ENCODE results near the gene SLC22A4.
A peak's percentile ranks its signal among the peaks of the same experiment; 100 is the strongest.

Gene SLC22A4

GRCh38 chr5:132280371-132281240 is 13.6 kb upstream of the SLC22A4 start:
- DNase-seq (ENCODE audit: insufficient read length), result no peak
- TF ChIP-seq POLR2AphosphoS5 (IDR thresholded peaks at IDR 0.05; ENCODE audit: low read depth, low read length) (no peak), TAF1 (IDR thresholded peaks at IDR 0.05; ENCODE audit: borderline replicate concordance, low read depth, low read length) (no peak), POLR2A (IDR thresholded peaks at IDR 0.05; ENCODE audit: low read depth, low read length) (no peak)
- no peak for FAIRE-seq

- DNase-seq (ENCODE audit: insufficient read length), result no peak
- no peak for FAIRE-seq
Observed at GRCh38 chr5:132281856-132282614, 12.2 kb upstream of the SLC22A4 start.

GRCh38 chr5:132283423-132284043 is 10.7 kb upstream of the SLC22A4 start:
- TF ChIP-seq POLR2A (IDR thresholded peaks at IDR 0.05; ENCODE audit: low read depth, low read length) (no peak), POLR2AphosphoS5 (IDR thresholded peaks at IDR 0.05; ENCODE audit: low read depth, low read length) (no peak), TAF1 (IDR thresholded peaks at IDR 0.05; ENCODE audit: borderline replicate concordance, low read depth, low read length) (no peak)
- FAIRE-seq, result no peak
- DNase-seq (ENCODE audit: insufficient read length), result no peak

More at GRCh38 chr5:132281856-132282614, 12.2 kb upstream of the SLC22A4 start:
- TF ChIP-seq POLR2AphosphoS5 (IDR thresholded peaks at IDR 0.05; ENCODE audit: low read depth, low read length) (no peak), TAF1 (IDR thresholded peaks at IDR 0.05; ENCODE audit: borderline replicate concordance, low read depth, low read length) (no peak), POLR2A (IDR thresholded peaks at IDR 0.05; ENCODE audit: low read depth, low read length) (no peak)

- FAIRE-seq, result no peak
- TF ChIP-seq POLR2AphosphoS5 (IDR thresholded peaks at IDR 0.05; ENCODE audit: low read depth, low read length), result no peak
- no peak for TF ChIP-seq POLR2A (IDR thresholded peaks at IDR 0.05; ENCODE audit: low read depth, low read length)
- no peak for TF ChIP-seq TAF1 (IDR thresholded peaks at IDR 0.05; ENCODE audit: borderline replicate concordance, low read depth, low read length)
Observed at GRCh38 chr5:132289097-132289496, 5.1 kb upstream of the SLC22A4 start.

GRCh38 chr5:132291026-132291425 is 3.2 kb upstream of the SLC22A4 start:
- no peak for DNase-seq (ENCODE audit: insufficient read length)
- TF ChIP-seq TAF1 (IDR thresholded peaks at IDR 0.05; ENCODE audit: borderline replicate concordance, low read depth, low read length), result no peak
- no peak for TF ChIP-seq POLR2AphosphoS5 (IDR thresholded peaks at IDR 0.05; ENCODE audit: low read depth, low read length)
- TF ChIP-seq POLR2A (IDR thresholded peaks at IDR 0.05; ENCODE audit: low read depth, low read length), result no peak
- FAIRE-seq, result no peak

More at GRCh38 chr5:132289097-132289496, 5.1 kb upstream of the SLC22A4 start:
- no peak for DNase-seq (ENCODE audit: insufficient read length)

GRCh38 chr5:132293066-132293991 is 865 bp upstream of the SLC22A4 start:
- DNase-seq (ENCODE audit: insufficient read length) (peak; percentile 57), FAIRE-seq (peak; percentile 50)
- TF ChIP-seq POLR2AphosphoS5 (IDR thresholded peaks at IDR 0.05; ENCODE audit: low read depth, low read length), result 0 out of 2 replicates have a peak, but pooled peaks have one; percentile 23
- peak; percentile 70; the same call in 1 of the 2 replicates for TF ChIP-seq POLR2A (IDR thresholded peaks at IDR 0.05; ENCODE audit: low read depth, low read length)
- TF ChIP-seq TAF1 (IDR thresholded peaks at IDR 0.05; ENCODE audit: borderline replicate concordance, low read depth, low read length), result no peak

GRCh38 chr5:132294728-132295504 is 722 bp downstream of the SLC22A4 start:
- FAIRE-seq, result no peak
- TF ChIP-seq POLR2AphosphoS5 (IDR thresholded peaks at IDR 0.05; ENCODE audit: low read depth, low read length) (no peak), POLR2A (IDR thresholded peaks at IDR 0.05; ENCODE audit: low read depth, low read length) (no peak), TAF1 (IDR thresholded peaks at IDR 0.05; ENCODE audit: borderline replicate concordance, low read depth, low read length) (no peak)
- no peak for DNase-seq (ENCODE audit: insufficient read length)

GRCh38 chr5:132295505-132296411 is 1.6 kb downstream of the SLC22A4 start:
- FAIRE-seq, result no peak
- DNase-seq (ENCODE audit: insufficient read length), result no peak

GRCh38 chr5:132296412-132297016 is 2.3 kb downstream of the SLC22A4 start:
- FAIRE-seq, result no peak
- TF ChIP-seq POLR2A (IDR thresholded peaks at IDR 0.05; ENCODE audit: low read depth, low read length) (no peak), TAF1 (IDR thresholded peaks at IDR 0.05; ENCODE audit: borderline replicate concordance, low read depth, low read length) (no peak), POLR2AphosphoS5 (IDR thresholded peaks at IDR 0.05; ENCODE audit: low read depth, low read length) (no peak)
- DNase-seq (ENCODE audit: insufficient read length), result no peak

More at GRCh38 chr5:132295505-132296411, 1.6 kb downstream of the SLC22A4 start:
- TF ChIP-seq POLR2AphosphoS5 (IDR thresholded peaks at IDR 0.05; ENCODE audit: low read depth, low read length) (no peak), TAF1 (IDR thresholded peaks at IDR 0.05; ENCODE audit: borderline replicate concordance, low read depth, low read length) (no peak)
